Adrenal gland (tissue), 12 donors: ENCODE measurements around the gene FAM163B. TPM values are rescaled to one million over a fixed set of nuclear protein-coding genes. Genes with fewer than 3 reads are reported as not detected.

Source experiments
- DNase-seq, 7 donors: peaks; one replicate each; pipeline ENCODE4 v3.0.0-alpha.2; 2019 to 2020
- H3K27ac ChIP-seq, 5 donors: fragments of 200-600 bp; sonication (generic) in 4 of 5; 1 replicate in 3 of 5; 2 replicates in 2 of 5; pipeline versions ENCODE4 v1.5.1 to v1.8.0; 2016 to 2020; ENCODE audit warnings: mild to moderate bottlenecking in 1 of 5
- H3K27me3 ChIP-seq: fragments of 200-600 bp; 2 replicates; pipeline ENCODE4 v1.8.0; 2021
- H3K36me3 ChIP-seq, 2 donors: fragments of 200-600 bp; replicated peaks in 1 of 2; 1 replicate in 1 of 2; 2 replicates in 1 of 2; pipeline versions ENCODE4 v1.5.1 to v1.8.0; 2018 to 2022
- H3K4me1 ChIP-seq, 2 donors: fragments of 200-600 bp; replicated peaks in 1 of 2; 1 replicate in 1 of 2; 2 replicates in 1 of 2; pipeline versions ENCODE4 v1.5.1 to v1.8.0; 2018 to 2021
- H3K4me3 ChIP-seq, 4 donors: fragments of 200-600 bp; sonication (generic) in 3 of 4; one replicate each; pipeline ENCODE4 v1.5.1; 2016 to 2018
- H3K9me3 ChIP-seq, 3 donors: fragments of 200-600 bp; sonication (generic) in 1 of 3; replicated peaks in 1 of 3; 1 replicate in 2 of 3; 2 replicates in 1 of 3; pipeline versions ENCODE4 v1.5.1 to v1.8.0; 2016 to 2021
- POLR2A ChIP-seq, 2 donors: fragments of 450-650 bp; IDR thresholded peaks; one replicate each; pipeline ENCODE4 v1.6.1; 2017; ENCODE audit warnings: antibody characterized with exemption in 2 of 2, mild to moderate bottlenecking in 2 of 2, moderate library complexity in 1 of 2
- WGBS, 4 donors: extraction: QIAGEN DNeasy Blood & Tissue Kit in 2 of 4; methylation state at CpG; one replicate each; pipeline versions ENCODE4 v1.1.5 to v1.1.7; 2013 to 2017; 5-methylcytosine and 5-hydroxymethylcytosine counted together
- intact Hi-C, 2 donors: fragments of 100-400 bp; cut with DNase I; formaldehyde crosslinking; loops; one replicate each; pipeline versions ENCODE4 v1.14.1 to v1.15.0; 2022 to 2023
- polyA plus RNA-seq, 3 donors: library from polyadenylated mRNA; stranded (reverse); fragments of 200-250 nt in 2 of 3; fragments of 350-450 nt in 1 of 3; fragmentation: Illumina TruSeq in 1 of 3; extraction: RNeasy Lipid Tissue Mini Kit (QIAGEN cat#74804) in 1 of 3; gene quantifications; one replicate each; pipeline ENCODE4 v1.2.3, GENCODE V29; 2013 to 2014
- total RNA-seq, 9 donors: library from RNA; depleted of rRNA in 4 of 9; stranded (reverse); fragments of >200 nt in 4 of 9; fragments of 120-200 nt in 1 of 9; fragmentation: NEBNext Ultra II Directional in 1 of 9; extraction: Animal tissue kit (Norgen Biotek cat#: 25700) in 1 of 9; gene quantifications; one replicate each; pipeline versions ENCODE4 v1.1.0 to v1.2.4, GENCODE V29; 2013 to 2023
- TF ChIP-seq, protein P1 (sequence below), 6 experiments: fragments of 450-650 bp in 4 of 6; fragments of 200-600 bp in 2 of 6; sonication (generic) in 1 of 6; IDR thresholded peaks; 1 replicate in 5 of 6; 2 replicates in 1 of 6; pipeline versions ENCODE4 v1.5.1 to v1.8.0; 2016 to 2021; ENCODE audit warnings: antibody characterized with exemption in 6 of 6, mild to moderate bottlenecking in 2 of 6, moderate library complexity in 1 of 6
- donor health status: healthy with polysubstance abuse.
- donor health status: Bipolar disorder and iron deficiency.
- donor health status: DM: yes; HTN: yes; CAD: no.
- donor health status: DM: no; HTN: no; CAD: no.
- donor health status: DM: no; HTN: no; CAD: no.
- donor health status: DM: yes; HTN: yes; CAD: no.

The FAM163B gene
- total and polyA plus RNA-seq, 12 donors = 0.72 to 14.3 (median 2.5) TPM

DNA sequence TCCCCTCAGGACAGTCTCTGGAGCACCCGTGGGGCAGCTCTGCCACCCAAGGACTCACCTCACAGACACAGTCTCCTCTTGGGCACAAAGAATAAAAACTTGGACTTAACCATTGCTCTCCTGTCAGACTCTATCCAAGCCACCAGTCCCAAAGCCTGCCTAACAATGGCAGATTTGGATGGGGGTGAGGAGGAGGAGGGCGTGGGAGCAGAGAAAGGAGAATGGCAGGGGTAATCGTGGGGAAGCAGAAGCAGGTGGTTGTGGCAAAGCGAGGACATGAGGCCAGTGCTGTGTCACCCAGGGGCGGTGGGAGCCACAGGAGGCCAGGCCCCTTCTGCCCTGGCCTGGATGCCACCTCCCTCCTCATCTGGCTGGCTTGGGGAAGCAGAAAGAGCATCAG lies 5.5 kb upstream of the FAM163B start:
- 50 to 74% (median 57%) methylated on average over 5 of the region's 5 CpGs for WGBS, 4 donors
- no peak for DNase-seq
- H3K4me3 ChIP-seq = no peak overlapping the region
- TF ChIP-seq, protein P1, sequence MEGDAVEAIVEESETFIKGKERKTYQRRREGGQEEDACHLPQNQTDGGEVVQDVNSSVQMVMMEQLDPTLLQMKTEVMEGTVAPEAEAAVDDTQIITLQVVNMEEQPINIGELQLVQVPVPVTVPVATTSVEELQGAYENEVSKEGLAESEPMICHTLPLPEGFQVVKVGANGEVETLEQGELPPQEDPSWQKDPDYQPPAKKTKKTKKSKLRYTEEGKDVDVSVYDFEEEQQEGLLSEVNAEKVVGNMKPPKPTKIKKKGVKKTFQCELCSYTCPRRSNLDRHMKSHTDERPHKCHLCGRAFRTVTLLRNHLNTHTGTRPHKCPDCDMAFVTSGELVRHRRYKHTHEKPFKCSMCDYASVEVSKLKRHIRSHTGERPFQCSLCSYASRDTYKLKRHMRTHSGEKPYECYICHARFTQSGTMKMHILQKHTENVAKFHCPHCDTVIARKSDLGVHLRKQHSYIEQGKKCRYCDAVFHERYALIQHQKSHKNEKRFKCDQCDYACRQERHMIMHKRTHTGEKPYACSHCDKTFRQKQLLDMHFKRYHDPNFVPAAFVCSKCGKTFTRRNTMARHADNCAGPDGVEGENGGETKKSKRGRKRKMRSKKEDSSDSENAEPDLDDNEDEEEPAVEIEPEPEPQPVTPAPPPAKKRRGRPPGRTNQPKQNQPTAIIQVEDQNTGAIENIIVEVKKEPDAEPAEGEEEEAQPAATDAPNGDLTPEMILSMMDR (IDR thresholded peaks at IDR 0.05) = no peak
- TF ChIP-seq POLR2A (IDR thresholded peaks at IDR 0.05) = no peak
- peaks cover 23% of the 10 kb centered on the region for H3K27me3 ChIP-seq
- no peak overlapping the region for H3K27ac ChIP-seq
- no peaks in the 10 kb centered on the region for H3K36me3 ChIP-seq
- H3K9me3 ChIP-seq = no peaks in the 10 kb centered on the region
- H3K4me1 ChIP-seq = peaks cover 0 to under 1% of the 10 kb centered on the region in 2 donors
- intact Hi-C loops = no loop called here

DNA sequence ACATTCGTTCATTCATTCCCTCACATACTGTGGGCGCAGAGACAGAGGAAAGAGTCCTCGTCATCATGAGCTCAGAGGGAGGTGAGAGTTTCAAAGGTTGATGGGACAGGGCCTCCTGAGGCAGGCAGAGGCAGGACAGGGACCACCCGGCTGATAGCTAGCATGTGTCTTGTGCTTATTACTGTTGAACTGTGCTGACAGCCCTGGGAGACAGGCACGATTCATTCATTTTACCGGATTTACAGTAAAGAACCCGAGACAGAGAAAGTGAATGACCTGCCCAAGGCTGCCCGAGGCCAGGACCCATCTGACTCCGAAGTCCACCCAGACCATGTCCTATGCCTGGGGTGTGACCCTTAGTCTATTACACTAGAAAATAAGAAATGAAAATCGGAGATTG lies 4.9 kb upstream of the FAM163B start:
- Histone ChIP-seq H3K4me3 (no peak overlapping the region), H3K4me1 (no peaks in the 10 kb centered on the region), H3K9me3 (no peaks in the 10 kb centered on the region), H3K27me3 (peaks cover 23% of the 10 kb centered on the region), H3K36me3 (no peaks in the 10 kb centered on the region), H3K27ac (no peak overlapping the region)
- DNase-seq = no peak
- intact Hi-C loops = no loop called here
- TF ChIP-seq, protein P1 (IDR thresholded peaks at IDR 0.05) = no peak
- WGBS, 4 donors = 55 to 63% (median 59%) methylated on average over 10 of the region's 10 CpGs

DNA sequence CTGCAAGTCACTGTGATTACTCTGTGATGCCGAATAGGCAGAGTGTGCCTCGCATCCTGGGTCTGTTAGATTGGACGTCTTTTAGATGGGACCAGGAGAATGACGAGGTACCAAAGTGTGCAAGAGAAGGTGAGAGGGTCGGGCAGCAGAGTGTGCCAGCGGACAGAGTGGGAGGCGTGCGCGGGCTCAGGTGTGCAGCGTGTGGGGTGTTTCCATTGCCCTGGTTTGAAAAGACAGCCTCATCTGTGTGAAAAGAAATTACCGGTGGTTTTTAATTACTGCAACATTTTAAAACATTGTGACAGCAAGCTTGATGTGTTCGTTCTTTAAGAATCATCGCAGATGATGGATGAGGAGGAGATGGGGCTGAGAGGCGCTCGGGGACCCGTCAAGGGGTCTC lies 4.2 kb upstream of the FAM163B start:
- no peak for DNase-seq
- no peak for TF ChIP-seq POLR2A (IDR thresholded peaks at IDR 0.05)
- TF ChIP-seq, protein P1 (IDR thresholded peaks at IDR 0.05) = no peak
- no peak overlapping the region for H3K27ac ChIP-seq
- intact Hi-C loops = no loop called here
- no peaks in the 10 kb centered on the region for H3K4me1 ChIP-seq
- 67 to 76% (median 71%) methylated on average over 16 of the region's 16 CpGs for WGBS, 4 donors
- no peaks in the 10 kb centered on the region for H3K36me3 ChIP-seq
- no peak overlapping the region for H3K4me3 ChIP-seq
- H3K9me3 ChIP-seq = no peaks in the 10 kb centered on the region
- H3K27me3 ChIP-seq = peaks cover 27% of the 10 kb centered on the region

DNA sequence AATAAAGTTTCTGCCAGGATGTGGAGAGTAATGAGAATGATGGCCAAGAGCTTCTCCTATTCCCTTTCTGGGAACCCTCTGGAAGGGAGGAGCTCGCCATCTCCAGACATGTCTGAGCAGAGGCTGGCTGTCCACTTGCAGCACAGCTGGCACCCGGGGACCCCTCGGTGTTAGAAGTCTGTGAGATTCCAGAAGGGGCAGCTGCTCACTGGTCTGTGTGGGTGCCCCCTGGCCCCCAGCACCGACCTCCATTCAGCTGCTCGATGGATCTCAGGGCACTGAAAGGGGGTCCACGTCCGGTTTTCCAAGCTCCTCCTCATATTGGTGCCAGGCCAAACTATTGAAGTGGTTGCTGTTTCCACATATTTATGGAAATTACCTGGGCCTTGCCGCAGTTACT lies 3.6 kb upstream of the FAM163B start:
- Histone ChIP-seq H3K36me3 (no peaks in the 10 kb centered on the region), H3K4me3 (no peak overlapping the region), H3K9me3 (no peaks in the 10 kb centered on the region), H3K4me1 (no peaks in the 10 kb centered on the region), H3K27ac (no peak overlapping the region), H3K27me3 (peaks cover 27% of the 10 kb centered on the region)
- TF ChIP-seq, protein P1 (IDR thresholded peaks at IDR 0.05) = no peak
- no peak for TF ChIP-seq POLR2A (IDR thresholded peaks at IDR 0.05)
- WGBS, 4 donors = 69 to 75% (median 72%) methylated on average over 8 of the region's 8 CpGs
- intact Hi-C loops = no loop called here
- DNase-seq = no peak
